Nephron (organoid): ENCODE results near the gene PALM3.

Source experiments
- H3K27ac Mint-ChIP-seq, 3 experiments: 2 replicates each; pipeline ENCODE4 v1.8.0; 2020; ENCODE audit warnings: mixed read lengths in 3 of 3, mild to moderate bottlenecking in 2 of 3, moderate library complexity in 1 of 3
- H3K27me3 Mint-ChIP-seq: 2 replicates; pipeline ENCODE4 v1.8.0; 2021; ENCODE audit warnings: low read depth, mild to moderate bottlenecking, moderate library complexity, mixed read lengths
- H3K36me3 Mint-ChIP-seq: 2 replicates; pipeline ENCODE4 v1.8.0; 2020; ENCODE audit warnings: low read depth, mixed read lengths
- H3K4me1 Mint-ChIP-seq: 2 replicates; pipeline ENCODE4 v1.8.0; 2020; ENCODE audit warnings: mixed read lengths
- H3K4me3 Mint-ChIP-seq, 3 experiments: 2 replicates each; pipeline ENCODE4 v1.8.0; 2020; ENCODE audit warnings: mild to moderate bottlenecking in 3 of 3, mixed read lengths in 3 of 3, moderate library complexity in 2 of 3
- H3K9me3 Mint-ChIP-seq: 2 replicates; pipeline ENCODE4 v1.8.0; 2020; ENCODE audit warnings: mixed read lengths
- CTCF ChIP-seq, 3 experiments: fragments of 200-600 bp; sonication (generic); IDR thresholded peaks; one replicate each; pipeline ENCODE4 v1.5.0; 2021; ENCODE audit warnings: antibody characterized with exemption in 3 of 3; ENCODE audit not compliant: unreplicated experiment in 3 of 3

PALM3 gene

GRCh38 chr19:14012378-14012915, 49.4 kb downstream of the PALM3 start:
- Mint-ChIP-seq H3K36me3 (no peaks in the 10 kb centered on the region), H3K4me3 (no peak overlapping the region), H3K4me1 (no peaks in the 10 kb centered on the region), H3K27me3 (no peaks in the 10 kb centered on the region), H3K9me3 (no peaks in the 10 kb centered on the region), H3K27ac (no peak overlapping the region)
- TF ChIP-seq CTCF (IDR thresholded peaks at IDR 0.05; ENCODE audit: unreplicated experiment in 3 of 3): no peak

DNA sequence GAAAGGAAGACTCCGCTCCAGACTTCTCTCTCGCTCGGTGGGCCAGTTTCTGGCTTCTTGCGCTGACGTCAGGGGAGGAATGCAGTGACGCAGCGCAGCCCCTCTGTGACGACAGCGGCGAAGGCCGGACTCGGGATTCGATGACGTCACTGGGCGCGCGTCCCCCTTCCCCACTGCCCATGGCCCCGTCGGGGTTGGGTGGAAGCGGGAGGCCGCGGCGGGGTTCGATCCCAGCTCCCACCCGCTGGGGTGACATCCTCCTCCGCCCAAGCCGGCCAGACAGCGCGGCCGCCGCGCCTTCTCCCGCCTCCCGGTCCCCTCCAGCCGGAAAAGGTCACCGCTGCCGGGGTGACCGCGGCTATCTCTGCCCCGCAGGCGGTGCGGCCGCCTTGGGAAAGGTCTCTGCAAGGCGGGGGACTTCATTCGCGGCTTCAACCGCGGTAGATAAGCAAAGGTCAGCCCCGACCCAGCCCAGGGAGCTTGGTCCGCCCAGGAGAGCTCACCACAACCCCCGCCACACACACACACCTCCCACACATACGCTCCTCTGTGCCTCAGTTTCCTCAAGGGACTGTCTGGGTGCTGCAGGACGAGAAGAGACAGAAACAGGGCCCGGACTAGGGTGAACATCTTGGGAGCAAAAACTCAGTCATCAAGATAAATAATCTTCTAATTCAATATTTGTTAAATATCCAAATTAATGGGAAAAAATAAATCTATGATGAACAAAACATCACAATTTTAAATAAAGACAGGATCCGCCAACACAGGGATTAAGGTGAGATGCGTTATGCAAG, 54.9 kb downstream of the PALM3 start:
- Mint-ChIP-seq H3K9me3 (no peaks in the 10 kb centered on the region), H3K4me3 (peak overlapping the region; percentile 90 to 95 (median 93)), H3K27ac (peak overlapping the region; percentile 98 to 100 (median 99)), H3K27me3 (no peaks in the 10 kb centered on the region), H3K36me3 (no peaks in the 10 kb centered on the region), H3K4me1 (peaks cover 23% of the 10 kb centered on the region)
- TF ChIP-seq CTCF (IDR thresholded peaks at IDR 0.05; ENCODE audit: unreplicated experiment in 3 of 3): no peak

DNA sequence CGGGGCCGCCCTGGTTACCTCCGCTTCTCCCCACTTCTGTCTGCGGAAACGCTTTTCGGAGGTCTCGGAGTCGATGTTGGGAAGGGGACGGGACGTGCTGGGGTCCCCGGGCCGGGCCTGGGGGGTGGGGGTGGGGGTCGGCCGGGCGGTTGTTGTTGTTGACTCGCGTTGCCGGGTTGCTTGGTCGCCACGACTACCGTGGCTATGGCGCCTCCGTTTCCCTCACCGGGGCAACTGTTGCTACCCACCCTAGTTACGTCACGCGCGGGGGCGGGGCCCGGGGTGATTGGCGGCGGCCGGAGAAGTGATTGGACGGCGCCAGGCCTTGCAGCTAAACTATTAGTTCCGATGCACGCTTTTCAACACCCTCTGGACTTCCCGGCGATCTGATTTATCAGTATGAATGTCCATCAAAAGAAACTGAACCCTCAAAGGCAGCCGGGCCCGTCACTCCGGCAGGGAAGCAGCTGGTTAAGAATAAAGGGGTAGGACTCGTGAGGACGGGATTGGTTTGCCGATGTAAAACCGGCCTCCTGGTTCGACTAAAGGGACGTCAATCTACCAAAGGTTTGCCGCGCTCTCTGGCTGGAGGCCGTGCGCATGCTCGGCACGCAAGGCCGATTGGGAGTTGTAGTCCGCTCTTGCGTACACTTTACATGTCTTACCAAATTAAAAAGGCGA, 55.7 kb downstream of the PALM3 start, which contains the start of gene RFX1:
Gene RFX1, minus strand, starts transcription at position 236 of the 681 bp plus-strand sequence. CDS start 12,477 bp downstream, outside the sequence.
- peak within 1 kb of the TSS; percentile 90 to 95 (median 93) for H3K4me3 Mint-ChIP-seq
- H3K9me3 Mint-ChIP-seq: no peaks in the 10 kb centered on the region
- H3K4me1 Mint-ChIP-seq: peaks cover 23% of the 10 kb centered on the region
- peaks cover under 1% of the 10 kb centered on the region for H3K36me3 Mint-ChIP-seq
- peak within 1 kb of the TSS; percentile 98 to 100 (median 99) for H3K27ac Mint-ChIP-seq
- no peak for TF ChIP-seq CTCF (IDR thresholded peaks at IDR 0.05; ENCODE audit: unreplicated experiment in 3 of 3)
- H3K27me3 Mint-ChIP-seq: no peaks in the 10 kb centered on the region

DNA sequence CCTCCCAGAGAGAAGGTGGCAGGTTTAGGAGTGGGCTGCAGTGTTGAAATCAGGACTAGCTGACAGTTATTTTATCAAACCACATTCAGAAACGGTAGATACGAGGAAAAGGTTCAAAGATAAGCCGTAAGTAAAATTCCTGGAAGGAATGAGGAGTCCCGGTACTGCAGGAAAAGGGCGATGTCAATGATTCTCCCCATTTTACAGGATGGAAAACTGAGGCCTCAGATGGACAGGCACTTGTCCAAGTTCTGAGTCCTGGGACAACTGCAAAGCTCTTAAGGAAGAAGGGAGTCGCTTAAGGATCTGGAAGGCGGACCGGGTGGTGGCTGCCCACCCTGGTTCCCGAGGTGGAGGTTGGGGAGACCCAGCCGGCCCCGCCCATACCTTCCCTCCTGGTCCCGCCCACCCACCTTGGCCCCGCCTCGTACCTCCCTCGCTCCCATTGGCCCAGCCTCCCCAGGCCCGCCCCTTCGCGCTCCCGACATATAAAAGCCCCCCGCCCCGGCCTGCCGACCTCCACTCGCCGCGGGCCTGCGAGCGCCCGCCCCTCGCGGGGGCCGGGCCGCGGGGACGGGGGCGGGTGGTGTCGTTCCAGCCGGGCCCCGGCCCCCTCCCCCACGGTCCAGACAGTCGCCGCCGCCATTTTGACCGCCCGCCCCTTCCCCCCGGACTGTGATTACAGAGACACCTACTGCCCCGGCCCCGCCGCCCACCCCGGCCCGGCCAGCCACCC, 56.4 kb downstream of the PALM3 start:
- Mint-ChIP-seq H3K4me3 (peak overlapping the region; percentile 90 to 95 (median 93)), H3K27ac (peak overlapping the region; percentile 94 to 99 (median 98)), H3K27me3 (no peaks in the 10 kb centered on the region), H3K9me3 (peaks cover 2% of the 10 kb centered on the region), H3K36me3 (peaks cover 6% of the 10 kb centered on the region), H3K4me1 (peaks cover 27% of the 10 kb centered on the region)
- no peak for TF ChIP-seq CTCF (IDR thresholded peaks at IDR 0.05; ENCODE audit: unreplicated experiment in 3 of 3)

DNA sequence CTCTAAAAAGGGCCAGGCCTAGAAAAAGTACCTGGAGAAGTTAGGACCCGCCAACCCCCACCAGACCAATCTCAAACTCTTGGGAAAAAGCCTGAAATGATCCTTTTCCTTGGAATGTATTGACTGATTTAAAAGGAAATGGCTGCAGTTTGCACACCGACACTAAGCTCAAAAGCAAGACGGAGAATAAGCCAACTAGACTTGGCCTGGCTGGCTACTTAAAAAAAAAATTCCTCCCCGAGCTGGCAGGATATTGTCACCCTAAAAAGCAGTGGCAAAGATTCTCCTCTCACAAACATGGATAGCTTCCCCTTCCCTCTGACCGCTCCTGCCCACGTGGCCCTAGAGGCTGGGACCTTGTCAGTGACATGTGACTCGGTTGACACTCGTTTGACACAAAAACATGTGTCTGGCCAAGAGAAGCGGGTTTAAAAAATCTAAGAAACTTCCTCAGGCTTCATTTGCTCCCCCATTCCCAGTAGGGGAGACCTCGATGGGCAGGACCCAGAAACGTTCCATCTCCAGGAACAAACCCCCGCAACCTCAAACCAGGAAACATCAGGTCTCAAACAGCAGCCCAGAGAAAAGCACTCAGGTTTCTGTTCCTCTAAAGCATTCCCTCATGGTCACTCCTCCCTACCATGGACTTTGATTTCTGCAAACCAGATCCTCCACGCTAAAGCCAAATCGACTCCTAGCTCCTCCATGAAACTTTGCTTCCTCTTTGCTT, 57.1 kb downstream of the PALM3 start:
- H3K4me3 Mint-ChIP-seq: peak overlapping the region; percentile 78 to 95 (median 90)
- no peak for TF ChIP-seq CTCF (IDR thresholded peaks at IDR 0.05; ENCODE audit: unreplicated experiment in 3 of 3)
- H3K36me3 Mint-ChIP-seq: peaks cover 13% of the 10 kb centered on the region
- H3K27me3 Mint-ChIP-seq: no peaks in the 10 kb centered on the region
- peak overlapping the region; percentile 88 to 95 (median 94) for H3K27ac Mint-ChIP-seq
- H3K4me1 Mint-ChIP-seq: peaks cover 27% of the 10 kb centered on the region
- H3K9me3 Mint-ChIP-seq: peaks cover 2% of the 10 kb centered on the region
